SK-N-SH (cell line): Measurements from ENCODE around the gene TET2. TPM values are rescaled to one million over a fixed set of nuclear protein-coding genes. Genes with fewer than 3 reads are reported as not detected.

Source experiments
- CTCF ChIA-PET: fragments of 300-600, 350-600 bp; formaldehyde crosslinking; extraction: SDS; loops from one replicate; lab custom pipeline; 2021; lab: Yijun Ruan, JAX
- POLR2A ChIA-PET: fragments of 350-600 bp; sonication (Branson Sonifier 250); formaldehyde crosslinking; extraction: SDS; loops from one replicate; lab custom pipeline; 2020; ENCODE audit warnings: antibody characterized with exemption, inconsistent platforms; lab: Yijun Ruan, JAX
- DNase-seq: peaks from one replicate; pipeline ENCODE4 v3.0.0; 2012
- H2AFZ ChIP-seq: fragments of 200-600 bp; sonication (generic); 2 replicates; pipeline ENCODE4 v1.8.1; 2016; ENCODE audit warnings: antibody characterized with exemption, mild to moderate bottlenecking, low read depth
- H3F3A ChIP-seq: fragments of 200-600 bp; sonication (generic); replicated peaks from 2 replicates; pipeline ENCODE3; 2016; ENCODE audit warnings: antibody characterized with exemption, mild to moderate bottlenecking; ENCODE audit not compliant: insufficient read depth
- H3K27ac ChIP-seq, 2 experiments: fragments of 200-500 bp in 1 of 2; fragments of 200-600 bp in 1 of 2; sonication (Bioruptor generic) in 1 of 2; sonication (generic), shearing (Covaris generic) in 1 of 2; 2 replicates each; pipeline versions ENCODE4 v1.5.1 to v1.6.1; 2014 to 2016; ENCODE audit warnings: low read depth in 2 of 2, inconsistent platforms in 1 of 2, low read length in 1 of 2, mild to moderate bottlenecking in 1 of 2, mixed read lengths in 1 of 2
- H3K27me3 ChIP-seq: fragments of 200-600 bp; sonication (generic), shearing (Covaris generic); 2 replicates; pipeline ENCODE4 v1.6.1; 2016; ENCODE audit warnings: mixed run types; ENCODE audit not compliant: insufficient read depth
- H3K36me3 ChIP-seq, 2 experiments: fragments of 200-500 bp in 1 of 2; fragments of 200-600 bp in 1 of 2; sonication (Bioruptor generic) in 1 of 2; sonication (generic) in 1 of 2; replicated peaks in 1 of 2; 2 replicates each; pipeline versions ENCODE3 to v1.5.1; 2014 to 2016; ENCODE audit warnings: low read length in 1 of 2, mild to moderate bottlenecking in 1 of 2; ENCODE audit not compliant: insufficient read depth in 2 of 2, control insufficient read depth in 1 of 2
- H3K4me1 ChIP-seq, 2 experiments: fragments of 200-500 bp in 1 of 2; fragments of 200-600 bp in 1 of 2; sonication (Bioruptor generic) in 1 of 2; sonication (generic), shearing (Covaris generic) in 1 of 2; 2 replicates each; pipeline versions ENCODE4 v1.5.1 to v1.6.1; 2014 to 2016; ENCODE audit warnings: low read depth in 1 of 2, low read length in 1 of 2, mixed run types in 1 of 2; ENCODE audit not compliant: insufficient read depth in 2 of 2, control insufficient read depth in 1 of 2
- H3K4me2 ChIP-seq: fragments of 200-600 bp; sonication (generic), shearing (Covaris generic); 2 replicates; pipeline ENCODE4 v1.6.1; 2017; ENCODE audit warnings: mixed run types
- H3K4me3 ChIP-seq, 2 experiments: fragments of 200-500 bp in 1 of 2; fragments of 200-600 bp in 1 of 2; sonication (Bioruptor generic) in 1 of 2; sonication (generic), shearing (Covaris generic) in 1 of 2; 2 replicates each; pipeline versions ENCODE4 v1.5.1 to v1.8.1; 2014 to 2016; ENCODE audit warnings: low read depth in 2 of 2, inconsistent platforms in 1 of 2, low read length in 1 of 2, mild to moderate bottlenecking in 1 of 2, mixed read lengths in 1 of 2, moderate library complexity in 1 of 2
- H3K79me2 ChIP-seq: fragments of 200-600 bp; sonication (generic); 2 replicates; pipeline ENCODE4 v1.8.1; 2017; ENCODE audit warnings: mild to moderate bottlenecking; ENCODE audit not compliant: insufficient read depth
- H3K9ac ChIP-seq: fragments of 200-600 bp; sonication (generic); 2 replicates; pipeline ENCODE4 v1.6.1; 2017; ENCODE audit warnings: mixed run types
- H3K9me2 ChIP-seq: fragments of 200-600 bp; sonication (generic); 2 replicates; pipeline ENCODE4 v1.6.1; 2017; ENCODE audit warnings: mixed run types
- H3K9me3 ChIP-seq: fragments of 200-600 bp; sonication (generic); 2 replicates; pipeline ENCODE4 v1.6.1; 2017; ENCODE audit warnings: mixed run types, mild to moderate bottlenecking, moderate library complexity
- H4K20me1 ChIP-seq: fragments of 200-600 bp; sonication (generic); 2 replicates; pipeline ENCODE4 v1.6.1; 2017; ENCODE audit warnings: mild to moderate bottlenecking, mixed run types; ENCODE audit not compliant: insufficient read depth
- EZH2phosphoT487 ChIP-seq: fragments of 200-600 bp; sonication (generic); IDR thresholded peaks from 2 replicates; pipeline ENCODE4 v1.6.1; 2017; ENCODE audit warnings: low read depth, mixed run types, mild to moderate bottlenecking, antibody characterized with exemption, moderate library complexity, borderline replicate concordance
- GABPA ChIP-seq: IDR thresholded peaks from 2 replicates; pipeline ENCODE4 v1.4.0; 2012; ENCODE audit warnings: low read depth, mild to moderate bottlenecking
- GATA2 ChIP-seq: sonication (generic); formaldehyde crosslinking; IDR thresholded peaks from 2 replicates; pipeline ENCODE4 v1.5.0; 2020; ENCODE audit warnings: mild to moderate bottlenecking, missing genetic modification reagents
- IRF3 ChIP-seq: fragments of 150-350 bp; IDR thresholded peaks from 2 replicates; pipeline ENCODE4 v1.6.1; 2016; ENCODE audit warnings: mild to moderate bottlenecking, low read depth, low read length
- MXI1 ChIP-seq: IDR thresholded peaks from 2 replicates; pipeline ENCODE4 v1.6.1; 2012; ENCODE audit warnings: mild to moderate bottlenecking, low read depth, low read length, improper control_type of control experiment
- NRF1 ChIP-seq: IDR thresholded peaks from 2 replicates; pipeline ENCODE4 v1.6.1; 2012; ENCODE audit warnings: low read depth, mild to moderate bottlenecking, low read length
- RAD21 ChIP-seq: IDR thresholded peaks from 2 replicates; pipeline ENCODE4 v1.6.1; 2012; ENCODE audit warnings: mild to moderate bottlenecking, low read length
- SIN3A ChIP-seq: IDR thresholded peaks from 2 replicates; pipeline ENCODE4 v1.6.1; 2012; ENCODE audit warnings: low read depth, mild to moderate bottlenecking, low read length, moderate library complexity, borderline replicate concordance
- TAF1 ChIP-seq: IDR thresholded peaks from 2 replicates; pipeline ENCODE4 v1.6.1; 2012; ENCODE audit warnings: low read depth, mild to moderate bottlenecking, low read length, moderate library complexity, borderline replicate concordance
- TCF12 ChIP-seq: IDR thresholded peaks from 2 replicates; pipeline ENCODE4 v1.4.0; 2012
- WGBS: methylation state at CpG from one replicate; pipeline ENCODE4 v1.1.6; 2017; ENCODE audit warnings: low lambda C conversion rate; 5-methylcytosine and 5-hydroxymethylcytosine counted together
- polyA plus RNA-seq, 3 experiments: library from polyadenylated mRNA; depleted of rRNA; stranded (reverse); fragments of >200 nt; gene quantifications; 2 replicates each; pipeline ENCODE4 v1.2.3, GENCODE V29; 2012

Gene TET2
- polyA plus RNA-seq, 1 of the 3 experiments (the other 2 are of a cell fraction) = 3.5 TPM

DNA sequence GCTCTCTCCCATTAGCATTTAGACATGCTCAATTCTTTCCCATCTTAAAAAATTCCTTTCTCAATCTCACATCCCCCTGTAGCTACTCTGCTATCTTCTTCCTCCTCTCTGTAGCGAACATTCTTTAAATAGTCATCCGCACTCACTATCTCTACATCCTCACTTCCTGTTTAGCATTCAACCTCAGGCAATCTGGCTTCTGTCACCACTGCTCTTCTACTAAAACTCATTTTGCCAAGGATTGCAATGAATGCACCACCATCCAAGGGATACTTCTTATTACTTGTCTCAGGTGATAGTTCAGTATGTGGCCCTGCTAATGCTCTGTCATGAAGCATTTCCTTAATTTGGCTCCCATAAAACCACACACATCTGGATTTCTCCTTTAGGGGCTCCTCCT is 10.9 kb upstream of the TET2 start:
- no peaks in the 10 kb centered on the region for H3K36me3 ChIP-seq

DNA sequence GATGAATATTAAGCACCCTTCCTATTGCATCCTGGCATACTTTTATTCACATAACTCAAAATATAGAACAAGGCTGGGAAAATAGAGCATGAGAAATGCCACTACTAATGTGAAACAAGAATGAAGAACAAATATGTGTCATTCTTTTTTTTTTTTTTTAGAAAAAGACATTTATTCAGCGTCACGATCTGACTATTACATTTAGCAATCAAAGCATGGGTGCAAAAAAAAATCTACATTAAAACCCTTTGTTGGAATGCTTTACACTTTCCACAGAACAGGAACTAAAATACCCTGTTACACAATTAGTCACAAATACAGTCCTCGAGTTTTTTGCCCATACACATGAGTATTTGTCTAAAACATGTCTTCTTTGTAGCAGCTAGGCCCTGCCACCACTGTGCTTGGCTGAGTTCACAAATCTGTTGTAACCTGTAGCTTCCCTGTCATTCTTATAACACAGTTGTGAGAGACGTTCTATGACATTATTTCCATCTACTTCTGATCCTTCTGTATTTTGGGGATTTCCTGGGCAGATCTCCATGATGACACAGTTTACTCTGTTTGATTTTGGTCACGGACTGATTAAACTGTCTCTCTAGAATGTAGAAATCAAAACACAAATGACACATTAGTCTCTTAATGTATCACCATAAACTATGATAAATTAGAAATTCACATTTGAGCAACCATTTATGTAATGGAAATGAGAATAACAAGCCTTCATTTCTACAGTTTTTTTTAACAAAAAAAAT is 9.4 kb upstream of the TET2 start:
- Histone ChIP-seq H3K36me3 (no peaks in the 10 kb centered on the region), H3K27ac (no peak overlapping the region), H3K4me3 (no peak overlapping the region), H3K4me1 (0 out of 4 replicates have a peak, but pooled peaks cover 0 to 8% of the 10 kb centered on the region in 2 experiments), H4K20me1 (no peaks in the 10 kb centered on the region), H3K9me2 (no peaks in the 10 kb centered on the region), H3F3A (no peaks in the 10 kb centered on the region), H3K9me3 (no peaks in the 10 kb centered on the region), H3K79me2 (no peaks in the 10 kb centered on the region), H3K4me2 (no peak overlapping the region), H3K27me3 (no peaks in the 10 kb centered on the region), H2AFZ (no peak overlapping the region), H3K9ac (no peak overlapping the region)
- ChIA-PET CTCF (interaction anchor here (1.0 to 2.1 kb wide), 3 partner anchors 336 to 530 kb away, joined by 4 to 11 read pairs (median 4); partner anchors contain the start of gene PPA2), POLR2A (no interaction called here)
- DNase-seq = no peak
- 82% methylated on average over 5 of the region's 5 CpGs for WGBS
- TF ChIP-seq RAD21 (no peak), TAF1 (no peak), NRF1 (no peak), MXI1 (no peak), GABPA (no peak), IRF3 (no peak), SIN3A (no peak)

More for the DNA sequence above, 10.9 kb upstream of the TET2 start:
- Histone ChIP-seq H3K9me3 (no peaks in the 10 kb centered on the region), H3K9ac (no peak overlapping the region), H3K27me3 (no peaks in the 10 kb centered on the region), H2AFZ (no peak overlapping the region), H3F3A (no peaks in the 10 kb centered on the region), H4K20me1 (no peaks in the 10 kb centered on the region), H3K79me2 (no peaks in the 10 kb centered on the region), H3K9me2 (no peaks in the 10 kb centered on the region), H3K27ac (no peak overlapping the region), H3K4me1 (0 out of 4 replicates have a peak, but pooled peaks cover 0 to 7% of the 10 kb centered on the region in 2 experiments), H3K4me3 (no peak overlapping the region), H3K4me2 (no peak overlapping the region)
- POLR2A ChIA-PET = no interaction called here
- 73% methylated on average over 2 of the region's 2 CpGs for WGBS
- no peak for DNase-seq
- TF ChIP-seq GATA2 (no peak), EZH2phosphoT487 (no peak), TCF12 (peak; percentile 75)
- CTCF ChIA-PET = no interaction called here
